Mesendoderm (in vitro differentiated cells): ENCODE measurements around the gene ZG16.

Experiments
- DNase-seq: peaks from one replicate; pipeline ENCODE4 v3.0.0; 2013
- H2AK5ac ChIP-seq: 2 replicates; pipeline ENCODE4 v1.6.1; 2013; ENCODE audit warnings: low read length, inconsistent platforms
- H2BK120ac ChIP-seq: 2 replicates; pipeline ENCODE4 v1.6.1; 2013; ENCODE audit warnings: low read depth, mild to moderate bottlenecking, low read length, moderate library complexity, mixed read lengths
- H2BK15ac ChIP-seq: replicated peaks from 2 replicates; pipeline ENCODE4 v1.6.1; 2013; ENCODE audit warnings: low read depth, mild to moderate bottlenecking, moderate library complexity
- H2BK5ac ChIP-seq: 2 replicates; pipeline ENCODE4 v1.6.1; 2013; ENCODE audit warnings: low read length, inconsistent platforms
- H3K18ac ChIP-seq: 2 replicates; pipeline ENCODE4 v1.6.1; 2013; ENCODE audit warnings: mild to moderate bottlenecking, low read length, mixed read lengths
- H3K23ac ChIP-seq: one replicate; pipeline ENCODE4 v1.6.1; 2013; ENCODE audit warnings: low read length
- H3K27ac ChIP-seq: 2 replicates; pipeline ENCODE4 v1.5.1; 2013; ENCODE audit warnings: low read depth, mild to moderate bottlenecking, inconsistent platforms, low read length, moderate library complexity
- H3K27me3 ChIP-seq: 2 replicates; pipeline ENCODE4 v1.6.1; 2013; ENCODE audit warnings: low read length, control low read depth, mild to moderate bottlenecking, inconsistent platforms; ENCODE audit not compliant: insufficient read depth, poor library complexity
- H3K36me3 ChIP-seq: 2 replicates; pipeline ENCODE4 v1.6.1; 2013; ENCODE audit warnings: low read length, inconsistent platforms; ENCODE audit not compliant: control insufficient read depth, insufficient read depth
- H3K4ac ChIP-seq: one replicate; pipeline ENCODE4 v1.6.1; 2013; ENCODE audit warnings: low read depth, mild to moderate bottlenecking, low read length, moderate library complexity
- H3K4me1 ChIP-seq: 2 replicates; pipeline ENCODE4 v1.6.1; 2013; ENCODE audit warnings: low read depth, low read length, inconsistent platforms; ENCODE audit not compliant: control insufficient read depth
- H3K4me2 ChIP-seq: 2 replicates; pipeline ENCODE4 v1.6.1; 2013; ENCODE audit warnings: low read length
- H3K4me3 ChIP-seq: 2 replicates; pipeline ENCODE4 v1.5.1; 2013; ENCODE audit warnings: mild to moderate bottlenecking, low read length
- H3K56ac ChIP-seq: one replicate; pipeline ENCODE4 v1.6.1; 2013; ENCODE audit warnings: low read length
- H3K79me1 ChIP-seq: 2 replicates; pipeline ENCODE4 v1.6.1; 2013; ENCODE audit warnings: low read length, inconsistent platforms
- H3K79me2 ChIP-seq: 2 replicates; pipeline ENCODE4 v1.6.1; 2013; ENCODE audit warnings: mild to moderate bottlenecking, low read length; ENCODE audit not compliant: control insufficient read depth, insufficient read depth
- H3K9ac ChIP-seq: 2 replicates; pipeline ENCODE4 v1.6.1; 2013; ENCODE audit warnings: low read length, inconsistent platforms
- H4K5ac ChIP-seq: one replicate; pipeline ENCODE4 v1.6.1; 2013; ENCODE audit warnings: low read length
- H4K8ac ChIP-seq: one replicate; pipeline ENCODE4 v1.6.1; 2013; ENCODE audit warnings: low read depth, mild to moderate bottlenecking, control low read depth, low read length, moderate library complexity
- WGBS: extraction: QIAGEN DNeasy Blood & Tissue Kit; methylation state at CpG from one replicate; pipeline ENCODE4 v1.1.7; 2013; ENCODE audit warnings: low lambda C conversion rate, missing lambda C conversion rate; ENCODE audit not compliant: insufficient coverage; ENCODE audit errors: extremely low coverage; 5-methylcytosine and 5-hydroxymethylcytosine counted together

The ZG16 gene

DNA sequence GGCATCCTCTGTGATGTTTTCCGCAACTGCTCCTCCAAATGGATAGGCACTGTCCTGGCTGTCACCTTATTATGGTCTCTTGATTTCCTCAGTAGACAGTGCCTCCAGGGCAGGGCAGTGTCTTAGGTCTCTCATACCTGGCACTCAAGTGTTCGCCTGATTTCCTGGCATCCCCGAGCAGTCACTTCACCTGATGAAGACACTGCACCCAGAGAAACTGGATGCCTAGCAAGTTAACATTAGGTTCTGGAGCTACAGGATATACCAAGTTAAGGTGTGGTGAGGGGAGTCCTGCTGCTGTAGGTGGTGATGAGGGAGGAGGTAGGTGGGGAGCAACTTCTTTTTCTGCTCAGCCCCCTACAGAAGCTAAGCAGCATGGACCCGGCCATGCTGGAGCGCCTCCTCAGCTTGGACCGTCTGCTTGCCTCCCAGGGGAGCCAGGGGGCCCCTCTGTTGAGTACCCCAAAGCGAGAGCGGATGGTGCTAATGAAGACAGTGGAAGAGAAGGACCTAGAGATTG, 24.4 kb downstream of the ZG16 start:
- no peak overlapping the region for H2BK15ac ChIP-seq

GRCh38 chr16:29804020-29804419, 26.0 kb downstream of the ZG16 start:
- no peak overlapping the region for H3K18ac ChIP-seq
- peaks cover 12% of the 10 kb centered on the region for H3K36me3 ChIP-seq
- H3K79me2 ChIP-seq = peaks cover 20% of the 10 kb centered on the region
- H3K27ac ChIP-seq = no peak overlapping the region
- H3K4me3 ChIP-seq = no peak overlapping the region
- no peak for DNase-seq
- no peak overlapping the region for H4K8ac ChIP-seq
- WGBS = no CpG with 5 or more reads among the region's 8 CpGs
- no peak overlapping the region for H2BK15ac ChIP-seq
- no peak overlapping the region for H3K4me2 ChIP-seq
- no peak overlapping the region for H3K9ac ChIP-seq
- H3K56ac ChIP-seq = no peak overlapping the region
- no peak overlapping the region for H3K4ac ChIP-seq
- no peaks in the 10 kb centered on the region for H3K27me3 ChIP-seq
- peaks cover 6% of the 10 kb centered on the region for H3K4me1 ChIP-seq
- peaks cover 4% of the 10 kb centered on the region for H3K79me1 ChIP-seq
- no peak overlapping the region for H4K5ac ChIP-seq
- no peak overlapping the region for H2BK5ac ChIP-seq
- H3K23ac ChIP-seq = no peak overlapping the region
- no peak overlapping the region for H2BK120ac ChIP-seq
- no peak overlapping the region for H2AK5ac ChIP-seq

More for the DNA sequence above, 24.4 kb downstream of the ZG16 start:
- H2AK5ac ChIP-seq = no peak overlapping the region
- H3K23ac ChIP-seq = no peak overlapping the region
- no peaks in the 10 kb centered on the region for H3K27me3 ChIP-seq
- H3K56ac ChIP-seq = no peak overlapping the region
- no peaks in the 10 kb centered on the region for H3K79me1 ChIP-seq
- H3K9ac ChIP-seq = no peak overlapping the region
- H3K4ac ChIP-seq = no peak overlapping the region
- no peak overlapping the region for H4K5ac ChIP-seq
- H3K18ac ChIP-seq = no peak overlapping the region
- no peak overlapping the region for H3K4me2 ChIP-seq
- no peak overlapping the region for H2BK5ac ChIP-seq
- H3K79me2 ChIP-seq = peaks cover 4% of the 10 kb centered on the region
- no peak overlapping the region for H4K8ac ChIP-seq
- peaks cover 4% of the 10 kb centered on the region for H3K4me1 ChIP-seq
- no peak overlapping the region for H2BK120ac ChIP-seq
- no peak overlapping the region for H3K27ac ChIP-seq
- H3K36me3 ChIP-seq = peaks cover 11% of the 10 kb centered on the region
- no peak for DNase-seq
- no peak overlapping the region for H3K4me3 ChIP-seq
- WGBS = no CpG with 5 or more reads among the region's 8 CpGs

- Histone ChIP-seq H4K5ac (no peak overlapping the region), H3K9ac (peak overlapping the region; percentile 92), H2AK5ac (peak overlapping the region; percentile 2), H3K4ac (peak overlapping the region; percentile 86), H3K4me1 (peaks cover 6% of the 10 kb centered on the region), H3K27ac (peak overlapping the region; percentile 84), H3K79me1 (peaks cover 5% of the 10 kb centered on the region), H3K18ac (peak overlapping the region; percentile 51), H3K56ac (peak overlapping the region; percentile 96), H2BK5ac (peak overlapping the region; percentile 43), H4K8ac (no peak overlapping the region), H2BK15ac (no peak overlapping the region), H2BK120ac (peak overlapping the region; percentile 5), H3K4me3 (peak overlapping the region; percentile 64), H3K23ac (no peak overlapping the region), H3K79me2 (peaks cover 23% of the 10 kb centered on the region), H3K27me3 (no peaks in the 10 kb centered on the region), H3K4me2 (peak overlapping the region; percentile 77), H3K36me3 (peaks cover 11% of the 10 kb centered on the region)
- DNase-seq = peak; percentile 40
- no CpG with 5 or more reads among the region's 26 CpGs for WGBS
Measured at GRCh38 chr16:29804455-29805231, 26.6 kb downstream of the ZG16 start.

GRCh38 chr16:29805232-29806098, 27.4 kb downstream of the ZG16 start:
- Histone ChIP-seq H3K23ac (no peak overlapping the region), H3K27me3 (no peaks in the 10 kb centered on the region), H2BK15ac (no peak overlapping the region), H2BK5ac (peak overlapping the region; percentile 43), H3K27ac (peak overlapping the region; percentile 84), H3K4me2 (peak overlapping the region; percentile 77), H3K4ac (peak overlapping the region; percentile 86), H4K8ac (no peak overlapping the region), H3K56ac (peak overlapping the region; percentile 96), H3K79me1 (peaks cover 5% of the 10 kb centered on the region), H3K9ac (peak overlapping the region; percentile 92), H3K4me3 (peak overlapping the region; percentile 64), H3K18ac (peak overlapping the region; percentile 51), H3K36me3 (peaks cover 9% of the 10 kb centered on the region), H2AK5ac (no peak overlapping the region), H4K5ac (no peak overlapping the region), H2BK120ac (peak overlapping the region; percentile 5), H3K4me1 (peaks cover 8% of the 10 kb centered on the region), H3K79me2 (peaks cover 26% of the 10 kb centered on the region)
- DNase-seq = peak; percentile 99
- no CpG with 5 or more reads among the region's 103 CpGs for WGBS

DNA sequence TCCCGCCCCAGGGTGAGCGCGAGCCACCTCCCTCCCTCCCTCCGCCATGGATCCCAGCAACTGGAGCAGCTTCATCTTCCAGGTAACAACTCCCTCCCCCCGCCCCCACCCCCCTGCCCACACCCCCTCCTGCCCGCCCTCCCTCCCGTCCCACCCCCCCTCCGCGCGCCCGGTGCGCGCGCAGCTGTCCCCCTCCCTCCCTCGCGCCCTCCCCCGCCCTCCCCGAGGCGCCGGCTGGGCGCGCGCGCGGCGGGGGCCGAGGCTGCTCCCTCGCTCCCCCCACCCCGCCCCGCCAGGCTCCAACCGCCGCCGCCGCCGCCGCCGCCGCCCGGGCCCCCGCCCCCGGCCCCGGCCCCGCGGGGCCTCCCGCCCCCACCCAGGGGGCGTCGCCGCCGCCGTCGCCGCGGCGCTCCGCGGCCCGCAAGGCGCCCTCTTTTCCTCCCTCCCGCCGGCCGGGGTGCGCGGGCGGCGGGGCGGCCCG, 28.1 kb downstream of the ZG16 start, which contains the start of gene MAZ:
Gene MAZ, plus strand, starts transcription at position 431 of the 481 bp plus-strand sequence. CDS start 173 bp downstream, outside the sequence.
- H3K4me1 ChIP-seq = peaks cover 10% of the 10 kb centered on the region
- peak within 1 kb of the TSS; percentile 82 for H3K4me2 ChIP-seq
- H3K4ac ChIP-seq = peak within 1 kb of the TSS; percentile 90
- H3K18ac ChIP-seq = peak within 1 kb of the TSS; percentile 88
- H2BK15ac ChIP-seq = no peak within 1 kb of the TSS
- peak within 1 kb of the TSS; percentile 57 for H2BK5ac ChIP-seq
- peak within 1 kb of the TSS; percentile 59 for H3K23ac ChIP-seq
- no peak within 1 kb of the TSS for H4K5ac ChIP-seq
- no peak within 1 kb of the TSS for H4K8ac ChIP-seq
- peaks cover 5% of the 10 kb centered on the region for H3K79me1 ChIP-seq
- no peak for DNase-seq
- H3K4me3 ChIP-seq = peak within 1 kb of the TSS; percentile 56
- H3K56ac ChIP-seq = peak within 1 kb of the TSS; percentile 96
- peak within 1 kb of the TSS; percentile 98 for H3K9ac ChIP-seq
- no peaks in the 10 kb centered on the region for H3K27me3 ChIP-seq
- peaks cover 9% of the 10 kb centered on the region for H3K36me3 ChIP-seq
- H3K27ac ChIP-seq = peak within 1 kb of the TSS; percentile 80
- H2AK5ac ChIP-seq = no peak within 1 kb of the TSS
- H2BK120ac ChIP-seq = peak within 1 kb of the TSS; percentile 34
- no CpG with 5 or more reads among the region's 67 CpGs for WGBS
- H3K79me2 ChIP-seq = peaks cover 26% of the 10 kb centered on the region
